Measurements from ENCODE around the gene UQCR10. TPM values are rescaled to one million over a fixed set of nuclear protein-coding genes. Genes with fewer than 3 reads are reported as not detected.

The UQCR10 gene
- total and polyA plus RNA-seq, 9 of the 15 experiments (the other 6 are each of a cell fraction or from before 2014, with no cell fraction given): 128 to 903 (median 163) TPM

- ATAC-seq (no peak), FAIRE-seq (no peak), DNase-seq (ENCODE audit: extremely low read depth in 1 of 4, low spot score in 3 of 4) (no peak)
- POLR2A ChIA-PET: interaction anchor here (1.3 kb wide), 1 partner anchor 28 kb away, joined by 4 read pairs; no protein-coding TSS in a partner anchor
- TF ChIP-seq RBM22 (IDR thresholded peaks at IDR 0.05; ENCODE audit: low read depth, low read length, poor library complexity, severe bottlenecking): no peak
- TF ChIP-seq SP1 (CRISPR knock-in tag; IDR thresholded peaks at IDR 0.05): peak; percentile 12; the same call in 1 of the 2 replicates
- WGBS (ENCODE audit: insufficient coverage, low coverage, missing lambda C conversion rate): 86% methylated on average over 1 of the region's 5 CpGs
- intact Hi-C loops (cut with micrococcal nuclease) (no loop called here), in situ Hi-C loops (cut with MboI) (no loop called here)
- peak overlapping the region; percentile 56 for H3K4me2 ChIP-seq (ENCODE audit: insufficient read depth, low read length)
- no peaks in the 10 kb centered on the region for H3K9me3 ChIP-seq (replicated peaks; ENCODE audit: control insufficient read depth, insufficient read depth, low read depth, low read length)
- 0 out of 2 replicates have a peak overlapping the region, but pooled peaks have one; percentile 14 for H2AFZ ChIP-seq (ENCODE audit: low read depth, low read length)
- no peaks in the 10 kb centered on the region for H3K27me3 ChIP-seq (ENCODE audit: control insufficient read depth in 2 of 2, insufficient read depth in 2 of 2, low read length in 2 of 2)
- peaks cover 15 to 20% of the 10 kb centered on the region in 2 experiments for H3K4me1 ChIP-seq (replicated peaks in 1 of 2; ENCODE audit: control insufficient read depth in 2 of 2, insufficient read depth in 2 of 2, low read length in 2 of 2)
- no peak overlapping the region for H3K4me3 ChIP-seq
- H3K79me2 ChIP-seq (ENCODE audit: control insufficient read depth, insufficient read depth, low read length): no peaks in the 10 kb centered on the region
- CTCF ChIA-PET (ENCODE audit: low intra/inter-chr PET ratio): no interaction called here
- no peaks in the 10 kb centered on the region for H4K20me1 ChIP-seq (replicated peaks; ENCODE audit: control insufficient read depth, insufficient read depth, low read length)
- BruUV-seq (replicated peaks): no TSS peak
- peak overlapping the region; percentile 13 to 26; a peak in 2 of 4 replicates for H3K9ac ChIP-seq (ENCODE audit: insufficient read depth in 1 of 2, low read depth in 2 of 2, low read length in 2 of 2)
- no peaks in the 10 kb centered on the region for H3K36me3 ChIP-seq (ENCODE audit: control insufficient read depth, insufficient read depth, low read length)
- no peaks in the 10 kb centered on the region for H3K9me1 ChIP-seq (ENCODE audit: control insufficient read depth, insufficient read depth, low read length)
- peak overlapping the region; percentile 65; the same call in 1 of the 3 replicates for H3K27ac ChIP-seq (ENCODE audit: extremely low read depth, low read depth, low read length)
Measured at GRCh38 chr22:29780220-29780619, 13.1 kb downstream of the UQCR10 start.

- Histone ChIP-seq H3K4me2 (ENCODE audit: insufficient read depth, low read length) (peak overlapping the region; percentile 56), H3K27me3 (ENCODE audit: control insufficient read depth in 2 of 2, insufficient read depth in 2 of 2, low read length in 2 of 2) (no peaks in the 10 kb centered on the region), H3K4me3 (no peak overlapping the region), H3K4me1 (replicated peaks in 1 of 2; ENCODE audit: control insufficient read depth in 2 of 2, insufficient read depth in 2 of 2, low read length in 2 of 2) (peaks cover 15 to 20% of the 10 kb centered on the region in 2 experiments), H4K20me1 (replicated peaks; ENCODE audit: control insufficient read depth, insufficient read depth, low read length) (no peaks in the 10 kb centered on the region), H2AFZ (ENCODE audit: low read depth, low read length) (peak overlapping the region; percentile 57), H3K79me2 (ENCODE audit: control insufficient read depth, insufficient read depth, low read length) (no peaks in the 10 kb centered on the region), H3K9me1 (ENCODE audit: control insufficient read depth, insufficient read depth, low read length) (no peaks in the 10 kb centered on the region), H3K9ac (ENCODE audit: insufficient read depth in 1 of 2, low read depth in 2 of 2, low read length in 2 of 2) (peak overlapping the region; percentile 26 to 75; a peak in 3 of 4 replicates), H3K27ac (ENCODE audit: extremely low read depth, low read depth, low read length) (peak overlapping the region; percentile 65; the same call in 1 of the 3 replicates), H3K9me3 (replicated peaks; ENCODE audit: control insufficient read depth, insufficient read depth, low read depth, low read length) (no peaks in the 10 kb centered on the region), H3K36me3 (ENCODE audit: control insufficient read depth, insufficient read depth, low read length) (no peaks in the 10 kb centered on the region)
- CTCF ChIA-PET (ENCODE audit: low intra/inter-chr PET ratio): no interaction called here
- peak; percentile 96 for ATAC-seq
- in situ Hi-C loops (cut with MboI) (no loop called here), intact Hi-C loops (cut with micrococcal nuclease) (no loop called here)
- peak; percentile 97 for FAIRE-seq
- 3% methylated on average over 8 of the region's 8 CpGs for WGBS (ENCODE audit: insufficient coverage, low coverage, missing lambda C conversion rate)
- no TSS peak for BruUV-seq (replicated peaks)
- DNase-seq (ENCODE audit: extremely low read depth in 1 of 4, low spot score in 3 of 4): peak; percentile 77 to 89 (median 84)
- POLR2A ChIA-PET: interaction anchor here (1.0 to 1.3 kb wide), 3 partner anchors 14 to 29 kb away, joined by 4 read pairs; partner anchors contain the start of genes UQCR10 and ZMAT5
- TF ChIP-seq E2F3 (CRISPR knock-in tag; IDR thresholded peaks at IDR 0.05) (no peak), NFIC (IDR thresholded peaks at IDR 0.05) (peak; percentile 87), ZBTB11 (CRISPR knock-in tag; IDR thresholded peaks at IDR 0.05) (peak in 1 of 3 experiments; percentile 46; a peak in 1 of 6 replicates)
Measured at GRCh38 chr22:29780748-29781676, 13.8 kb downstream of the UQCR10 start.
